ENCODE results near the gene AMIGO1. TPM values are rescaled to one million over a fixed set of nuclear protein-coding genes. Genes with fewer than 3 reads are reported as not detected.
A peak's percentile ranks its signal among the peaks of the same experiment; 100 is the strongest.

AMIGO1 gene
- total RNA-seq, 2 donors from 2014 or later, result 3.6 to 5.2 TPM

- DNase-seq (ENCODE audit: low spot score), result no peak
- intact Hi-C loops (cut with DNase I), result loop anchor here in 1 of 2 donors (1.0 to 10.0 kb wide), 2 partner anchors 37 to 271 kb away; no protein-coding TSS in a partner anchor
Observed at GRCh38 chr1:109535971-109536491, 26.5 kb upstream of the AMIGO1 start.

GRCh38 chr1:109535481-109535880 is 26.0 kb upstream of the AMIGO1 start:
- intact Hi-C loops (cut with DNase I), result loop anchor here in 1 of 2 donors (1.0 to 10.0 kb wide), 2 partner anchors 36 to 271 kb away; no protein-coding TSS in a partner anchor
- no peak for DNase-seq (ENCODE audit: low spot score)

- intact Hi-C loops (cut with DNase I), result loop anchor here (5.0 to 10.0 kb wide), 2 partner anchors 270 to 272 kb away; no protein-coding TSS in a partner anchor
- no peak for DNase-seq (ENCODE audit: low spot score)
Observed at GRCh38 chr1:109534307-109534858, 24.9 kb upstream of the AMIGO1 start.

- intact Hi-C loops (cut with DNase I), result loop anchor here (1.0 to 10.0 kb wide), 4 partner anchors 42 to 270 kb away; no protein-coding TSS in a partner anchor
- DNase-seq (ENCODE audit: low spot score), result peak; percentile 94
Observed at GRCh38 chr1:109532365-109533136, 23.0 kb upstream of the AMIGO1 start.

- intact Hi-C loops (cut with DNase I), result loop anchor here (2.0 to 10.0 kb wide), 4 partner anchors 35 to 270 kb away; no protein-coding TSS in a partner anchor
- no peak for DNase-seq (ENCODE audit: low spot score)
Observed at GRCh38 chr1:109531826-109532364, 22.4 kb upstream of the AMIGO1 start.

GRCh38 chr1:109531380-109531779 is 21.9 kb upstream of the AMIGO1 start:
- DNase-seq (ENCODE audit: low spot score), result no peak
- intact Hi-C loops (cut with DNase I), result loop anchor here (2.0 to 10.0 kb wide), 3 partner anchors 35 to 269 kb away; no protein-coding TSS in a partner anchor

GRCh38 chr1:109530457-109531087 is 21.0 kb upstream of the AMIGO1 start:
- DNase-seq (ENCODE audit: low spot score), result no peak
- intact Hi-C loops (cut with DNase I), result loop anchor here (2.0 to 10.0 kb wide), 3 partner anchors 34 to 268 kb away; no protein-coding TSS in a partner anchor

- intact Hi-C loops (cut with DNase I), result loop anchor here (2.0 to 10.0 kb wide), 3 partner anchors 33 to 268 kb away; no protein-coding TSS in a partner anchor
- no peak for DNase-seq (ENCODE audit: low spot score)
Observed at GRCh38 chr1:109529881-109530456, 20.4 kb upstream of the AMIGO1 start.

GRCh38 chr1:109528712-109529111 is 19.2 kb upstream of the AMIGO1 start:
- DNase-seq (ENCODE audit: low spot score), result no peak
- intact Hi-C loops (cut with DNase I), result no loop called here

- intact Hi-C loops (cut with DNase I), result no loop called here
Observed at GRCh38 chr1:109527846-109528695, 18.5 kb upstream of the AMIGO1 start.

GRCh38 chr1:109527098-109527811 is 17.7 kb upstream of the AMIGO1 start:
- no peak for DNase-seq (ENCODE audit: low spot score)

More at GRCh38 chr1:109527846-109528695, 18.5 kb upstream of the AMIGO1 start:
- DNase-seq (ENCODE audit: low spot score), result no peak

GRCh38 chr1:109523706-109524105 is 14.2 kb upstream of the AMIGO1 start:
- intact Hi-C loops (cut with DNase I), result no loop called here
- no peak for DNase-seq (ENCODE audit: low spot score)

More at GRCh38 chr1:109527098-109527811, 17.7 kb upstream of the AMIGO1 start:
- intact Hi-C loops (cut with DNase I), result no loop called here

GRCh38 chr1:109522026-109522425 is 12.5 kb upstream of the AMIGO1 start:
- DNase-seq (ENCODE audit: low spot score), result no peak
- intact Hi-C loops (cut with DNase I), result no loop called here

- intact Hi-C loops (cut with DNase I), result no loop called here
- no peak for DNase-seq (ENCODE audit: low spot score)
Observed at GRCh38 chr1:109521002-109521951, 11.8 kb upstream of the AMIGO1 start.

- intact Hi-C loops (cut with DNase I), result no loop called here
- no peak for DNase-seq (ENCODE audit: low spot score)
Observed at GRCh38 chr1:109517337-109517736, 7.8 kb upstream of the AMIGO1 start.

- no peak for DNase-seq (ENCODE audit: low spot score)
- intact Hi-C loops (cut with DNase I), result no loop called here
Observed at GRCh38 chr1:109516872-109517271, 7.3 kb upstream of the AMIGO1 start.
